Right atrium auricular region (tissue), 2 donors: ENCODE data around the gene LSMEM2. TPM values are rescaled to one million over a fixed set of nuclear protein-coding genes. Genes with fewer than 3 reads are reported as not detected.
"Not testable (repeated sequence)": the region's sequence is repeated elsewhere in the genome, so short reads cannot be mapped to it uniquely, and the experiment has no call there.

ENCODE experiments used
- DNase-seq: peaks from one replicate; pipeline ENCODE4 v3.0.0-alpha.2; 2019; ENCODE audit warnings: low spot score
- H3K27ac ChIP-seq, 2 donors: fragments of 200-600 bp; sonication (generic); 1 replicate in 1 of 2; 2 replicates in 1 of 2; pipeline ENCODE4 v1.5.1; 2016 to 2019
- H3K27me3 ChIP-seq, 2 donors: fragments of 200-600 bp; sonication (generic); one replicate each; pipeline versions ENCODE4 v1.5.1 to v1.6.0; 2017 to 2019
- H3K36me3 ChIP-seq: fragments of 200-600 bp; sonication (generic); one replicate; pipeline ENCODE4 v1.5.1; 2016
- H3K4me1 ChIP-seq, 2 donors: fragments of 200-600 bp; sonication (generic); one replicate each; pipeline versions ENCODE4 v1.5.1 to v1.6.0; 2017 to 2019
- H3K4me3 ChIP-seq, 2 donors: fragments of 200-600 bp; sonication (generic); 1 replicate in 1 of 2; 2 replicates in 1 of 2; pipeline ENCODE4 v1.5.1; 2017 to 2019; ENCODE audit warnings: mild to moderate bottlenecking in 1 of 2, moderate library complexity in 1 of 2
- H3K9me3 ChIP-seq, 2 donors: fragments of 200-600 bp; sonication (generic); one replicate each; pipeline ENCODE4 v1.5.1; 2019
- total RNA-seq, 2 donors: library from RNA; depleted of rRNA; stranded (reverse); fragments of >200 nt; gene quantifications; one replicate each; pipeline ENCODE4 v1.1.0, GENCODE V29; 2016
- TF ChIP-seq, protein P1 (sequence below), 2 donors: fragments of 200-600 bp; sonication (generic); IDR thresholded peaks; one replicate each; pipeline ENCODE4 v1.5.1; 2019; ENCODE audit warnings: antibody characterized with exemption in 2 of 2

Gene LSMEM2
- total RNA-seq, 2 donors from 2014 or later, result 9.0 to 10.6 TPM

DNA sequence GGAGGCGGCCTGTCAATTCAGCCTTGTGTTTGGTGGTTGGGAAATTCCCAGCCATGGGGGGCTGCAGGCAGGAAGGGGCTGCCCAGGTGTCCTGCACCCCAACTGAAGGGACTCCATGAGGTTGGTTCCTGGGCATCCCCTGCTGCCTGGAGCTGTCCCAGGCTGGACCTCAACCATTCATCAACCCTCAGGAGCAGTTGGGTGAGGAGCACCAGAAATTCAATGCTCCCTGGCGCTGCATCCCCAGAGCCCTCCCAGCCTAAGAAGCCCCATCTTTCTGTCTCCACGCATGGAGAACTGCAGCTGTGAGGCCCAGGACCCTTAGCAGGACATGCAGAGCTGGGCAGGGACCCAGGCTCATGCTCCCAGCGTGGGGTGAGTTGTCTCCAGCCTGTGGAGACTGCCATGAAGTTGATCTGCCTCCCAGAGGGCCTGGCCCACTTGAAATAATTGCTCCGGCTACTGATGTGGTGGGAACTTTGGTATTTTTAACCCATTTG lies 17.9 kb upstream of the LSMEM2 start:
- peaks cover 0 to 61% of the 10 kb centered on the region in 2 donors for H3K4me1 ChIP-seq
- DNase-seq, result no peak
- peak overlapping the region; percentile 57 to 58 for H3K4me3 ChIP-seq
- H3K9me3 ChIP-seq, result no peaks in the 10 kb centered on the region
- TF ChIP-seq, protein P1, sequence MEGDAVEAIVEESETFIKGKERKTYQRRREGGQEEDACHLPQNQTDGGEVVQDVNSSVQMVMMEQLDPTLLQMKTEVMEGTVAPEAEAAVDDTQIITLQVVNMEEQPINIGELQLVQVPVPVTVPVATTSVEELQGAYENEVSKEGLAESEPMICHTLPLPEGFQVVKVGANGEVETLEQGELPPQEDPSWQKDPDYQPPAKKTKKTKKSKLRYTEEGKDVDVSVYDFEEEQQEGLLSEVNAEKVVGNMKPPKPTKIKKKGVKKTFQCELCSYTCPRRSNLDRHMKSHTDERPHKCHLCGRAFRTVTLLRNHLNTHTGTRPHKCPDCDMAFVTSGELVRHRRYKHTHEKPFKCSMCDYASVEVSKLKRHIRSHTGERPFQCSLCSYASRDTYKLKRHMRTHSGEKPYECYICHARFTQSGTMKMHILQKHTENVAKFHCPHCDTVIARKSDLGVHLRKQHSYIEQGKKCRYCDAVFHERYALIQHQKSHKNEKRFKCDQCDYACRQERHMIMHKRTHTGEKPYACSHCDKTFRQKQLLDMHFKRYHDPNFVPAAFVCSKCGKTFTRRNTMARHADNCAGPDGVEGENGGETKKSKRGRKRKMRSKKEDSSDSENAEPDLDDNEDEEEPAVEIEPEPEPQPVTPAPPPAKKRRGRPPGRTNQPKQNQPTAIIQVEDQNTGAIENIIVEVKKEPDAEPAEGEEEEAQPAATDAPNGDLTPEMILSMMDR (IDR thresholded peaks at IDR 0.05), result no peak
- H3K36me3 ChIP-seq, result peaks cover 31% of the 10 kb centered on the region
- H3K27me3 ChIP-seq, result no peaks in the 10 kb centered on the region
- H3K27ac ChIP-seq, result peak overlapping the region; percentile 95 to 99

DNA sequence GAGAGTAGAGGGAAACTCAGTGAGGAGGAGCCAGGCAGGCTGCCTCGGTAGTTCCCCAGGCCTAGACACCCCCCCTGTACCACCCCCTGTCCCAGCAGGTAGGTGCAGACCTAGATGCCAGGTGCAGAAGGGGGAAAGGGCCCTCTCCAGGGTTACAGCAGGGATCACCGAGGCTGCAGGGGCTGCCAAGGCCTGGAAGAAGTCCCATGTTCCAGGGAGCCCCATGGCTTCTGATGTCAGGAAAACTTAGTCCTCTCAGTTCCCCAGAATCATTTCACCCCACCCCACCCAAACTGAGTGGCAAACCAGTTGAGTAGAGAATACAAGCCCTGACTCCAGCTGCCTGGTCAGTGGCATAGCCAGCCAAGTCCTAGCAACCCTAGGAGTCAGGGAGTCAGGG lies 17.4 kb upstream of the LSMEM2 start:
- no peak for DNase-seq
- no peaks in the 10 kb centered on the region for H3K27me3 ChIP-seq
- peak overlapping the region; percentile 95 to 99 for H3K27ac ChIP-seq
- peak overlapping the region in 1 of 2 donors; percentile 57 for H3K4me3 ChIP-seq
- H3K9me3 ChIP-seq, result no peaks in the 10 kb centered on the region
- peaks cover 26% of the 10 kb centered on the region for H3K36me3 ChIP-seq
- H3K4me1 ChIP-seq, result peaks cover 0 to 61% of the 10 kb centered on the region in 2 donors
- TF ChIP-seq, protein P1 (IDR thresholded peaks at IDR 0.05), result no peak

DNA sequence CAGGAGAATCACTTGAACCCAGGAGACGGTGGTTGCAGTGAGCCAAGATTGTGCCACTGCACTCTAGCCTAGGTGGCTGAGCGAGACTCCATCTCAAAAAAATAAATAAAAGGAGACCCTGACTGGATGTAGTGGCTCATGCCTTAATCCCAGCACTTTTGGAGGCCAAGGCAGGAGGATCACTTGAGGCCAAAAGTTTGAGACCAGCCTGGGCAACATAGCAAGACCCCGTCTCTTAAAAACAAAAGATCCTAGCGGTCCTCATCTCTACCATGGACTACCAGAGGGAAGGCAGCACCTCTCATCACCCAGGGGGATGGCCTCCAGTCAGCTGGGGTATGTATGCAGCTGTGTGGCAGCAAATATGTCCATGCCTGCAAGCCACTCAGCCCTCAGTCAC lies 16.7 kb upstream of the LSMEM2 start:
- H3K4me1 ChIP-seq, result peaks cover 0 to 65% of the 10 kb centered on the region in 2 donors
- DNase-seq, H3K9me3 ChIP-seq, H3K4me3 ChIP-seq, H3K27me3 ChIP-seq: not testable (repeated sequence)
- H3K27ac ChIP-seq, result peak overlapping the region in 1 of 2 donors; percentile 95
- H3K36me3 ChIP-seq, result peaks cover 19% of the 10 kb centered on the region

DNA sequence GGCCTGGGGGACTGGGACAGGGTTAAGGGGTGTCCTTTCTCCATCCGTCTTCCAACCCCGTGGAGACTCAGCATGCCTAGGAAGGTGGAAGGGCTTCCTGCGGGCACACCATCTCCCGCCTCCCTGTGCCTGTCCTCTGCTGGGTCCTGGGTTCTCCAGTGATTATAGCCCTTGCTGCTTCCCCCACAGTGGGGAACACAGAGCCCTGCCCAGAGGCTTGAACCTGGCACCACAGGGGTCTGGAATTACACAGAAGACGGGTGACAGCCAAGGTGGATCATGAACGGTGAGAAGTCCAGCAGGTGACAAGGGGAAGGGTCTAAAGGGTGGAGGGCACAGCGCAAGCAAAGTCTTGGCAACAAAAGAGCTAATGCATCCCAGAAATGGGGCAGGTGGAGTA lies 16.1 kb upstream of the LSMEM2 start:
- Histone ChIP-seq H3K9me3 (no peaks in the 10 kb centered on the region), H3K4me1 (peaks cover 0 to 66% of the 10 kb centered on the region in 2 donors), H3K27ac (peak overlapping the region; percentile 32 to 92), H3K4me3 (no peak overlapping the region), H3K27me3 (no peaks in the 10 kb centered on the region), H3K36me3 (peaks cover 13% of the 10 kb centered on the region)
- TF ChIP-seq, protein P1 (IDR thresholded peaks at IDR 0.05), result no peak
- no peak for DNase-seq

- H3K4me3 ChIP-seq, result no peak overlapping the region
Observed at GRCh38 chr3:50263478-50264382, 15.2 kb upstream of the LSMEM2 start.

More at GRCh38 chr3:50263478-50264382, 15.2 kb upstream of the LSMEM2 start:
- H3K27ac ChIP-seq, result peak overlapping the region; percentile 92 to 97
- DNase-seq, result no peak
- no peaks in the 10 kb centered on the region for H3K9me3 ChIP-seq
- H3K36me3 ChIP-seq, result peaks cover 6% of the 10 kb centered on the region
- TF ChIP-seq, protein P1 (IDR thresholded peaks at IDR 0.05), result no peak
- no peaks in the 10 kb centered on the region for H3K27me3 ChIP-seq
- H3K4me1 ChIP-seq, result peaks cover 0 to 73% of the 10 kb centered on the region in 2 donors
